KMS-11 (cell line): Measurements from ENCODE around the gene CSPG5.

Source experiments
- H2AFZ ChIP-seq: fragments of 200-600 bp; sonication (generic); 2 replicates; pipeline ENCODE4 v1.6.1; 2016; ENCODE audit warnings: antibody characterized with exemption, mixed run types, low read depth
- H3K27ac ChIP-seq: fragments of 200-600 bp; sonication (generic); 2 replicates; pipeline ENCODE4 v1.6.1; 2016; ENCODE audit warnings: mild to moderate bottlenecking, mixed run types
- H3K27me3 ChIP-seq: fragments of 200-600 bp; sonication (generic); 2 replicates; pipeline ENCODE4 v1.6.1; 2017; ENCODE audit warnings: mild to moderate bottlenecking, low read depth, mixed run types, moderate library complexity; ENCODE audit not compliant: insufficient read depth
- H3K36me3 ChIP-seq: fragments of 200-600 bp; sonication (generic); 2 replicates; pipeline ENCODE4 v1.6.1; 2017; ENCODE audit warnings: mild to moderate bottlenecking, mixed run types; ENCODE audit not compliant: insufficient read depth
- H3K4me1 ChIP-seq: fragments of 200-600 bp; sonication (generic); 2 replicates; pipeline ENCODE4 v1.6.1; 2016; ENCODE audit warnings: mild to moderate bottlenecking, low read depth, mixed run types; ENCODE audit not compliant: poor library complexity, severe bottlenecking
- H3K4me2 ChIP-seq: fragments of 200-600 bp; sonication (generic); 2 replicates; pipeline ENCODE4 v1.7.0; 2016; ENCODE audit warnings: mild to moderate bottlenecking, mixed run types
- H3K4me3 ChIP-seq: fragments of 200-600 bp; sonication (generic); IDR thresholded peaks from 2 replicates; pipeline ENCODE4 v1.6.1; 2017; ENCODE audit warnings: low read depth, low read length, mixed read lengths; ENCODE audit not compliant: insufficient read depth
- H3K79me2 ChIP-seq: fragments of 200-600 bp; sonication (generic); 2 replicates; pipeline ENCODE4 v1.6.1; 2016; ENCODE audit warnings: low read depth, mixed run types; ENCODE audit not compliant: insufficient read depth
- H3K9ac ChIP-seq: fragments of 200-600 bp; sonication (generic); 2 replicates; pipeline ENCODE4 v1.6.1; 2016; ENCODE audit warnings: mild to moderate bottlenecking, mixed run types
- H4K20me1 ChIP-seq: fragments of 200-600 bp; sonication (generic); 2 replicates; pipeline ENCODE4 v1.6.1; 2016; ENCODE audit warnings: mild to moderate bottlenecking, mixed run types; ENCODE audit not compliant: insufficient read depth
- TF ChIP-seq, protein P1 (sequence below): fragments of 200-600 bp; sonication (generic); conservative IDR thresholded peaks from 2 replicates; pipeline ENCODE4 v1.6.1; 2017; ENCODE audit warnings: low read depth, mild to moderate bottlenecking, antibody characterized with exemption, low read length, moderate library complexity, mixed read lengths

Gene CSPG5

DNA sequence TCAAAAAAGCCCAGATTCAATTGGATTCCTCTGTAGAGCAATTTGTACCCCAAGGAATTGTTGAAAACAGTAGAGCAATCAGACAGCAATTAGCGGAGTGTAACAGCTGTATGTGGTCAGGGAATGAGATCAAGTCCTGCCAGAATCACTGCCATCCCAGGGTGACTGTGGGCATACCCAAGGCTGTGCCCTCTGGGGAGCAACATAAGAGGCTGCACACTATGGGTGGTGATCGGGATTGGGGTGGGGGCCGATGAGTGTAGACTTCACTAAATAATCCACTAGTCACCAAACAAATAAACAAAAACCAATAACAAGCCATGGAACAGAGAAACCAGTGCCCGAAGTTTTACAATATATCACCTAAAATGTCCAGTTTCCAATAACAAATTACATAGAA is 53.0 kb downstream of the CSPG5 start:
- TF ChIP-seq, protein P1, sequence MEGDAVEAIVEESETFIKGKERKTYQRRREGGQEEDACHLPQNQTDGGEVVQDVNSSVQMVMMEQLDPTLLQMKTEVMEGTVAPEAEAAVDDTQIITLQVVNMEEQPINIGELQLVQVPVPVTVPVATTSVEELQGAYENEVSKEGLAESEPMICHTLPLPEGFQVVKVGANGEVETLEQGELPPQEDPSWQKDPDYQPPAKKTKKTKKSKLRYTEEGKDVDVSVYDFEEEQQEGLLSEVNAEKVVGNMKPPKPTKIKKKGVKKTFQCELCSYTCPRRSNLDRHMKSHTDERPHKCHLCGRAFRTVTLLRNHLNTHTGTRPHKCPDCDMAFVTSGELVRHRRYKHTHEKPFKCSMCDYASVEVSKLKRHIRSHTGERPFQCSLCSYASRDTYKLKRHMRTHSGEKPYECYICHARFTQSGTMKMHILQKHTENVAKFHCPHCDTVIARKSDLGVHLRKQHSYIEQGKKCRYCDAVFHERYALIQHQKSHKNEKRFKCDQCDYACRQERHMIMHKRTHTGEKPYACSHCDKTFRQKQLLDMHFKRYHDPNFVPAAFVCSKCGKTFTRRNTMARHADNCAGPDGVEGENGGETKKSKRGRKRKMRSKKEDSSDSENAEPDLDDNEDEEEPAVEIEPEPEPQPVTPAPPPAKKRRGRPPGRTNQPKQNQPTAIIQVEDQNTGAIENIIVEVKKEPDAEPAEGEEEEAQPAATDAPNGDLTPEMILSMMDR = no peak
- Histone ChIP-seq H3K36me3 (no peaks in the 10 kb centered on the region), H3K4me2 (no peak overlapping the region), H4K20me1 (no peaks in the 10 kb centered on the region), H3K27me3 (no peaks in the 10 kb centered on the region), H3K9ac (no peak overlapping the region), H3K79me2 (no peaks in the 10 kb centered on the region), H3K4me1 (peaks cover 7% of the 10 kb centered on the region), H3K4me3 (no peak overlapping the region), H2AFZ (no peak overlapping the region), H3K27ac (no peak overlapping the region)

DNA sequence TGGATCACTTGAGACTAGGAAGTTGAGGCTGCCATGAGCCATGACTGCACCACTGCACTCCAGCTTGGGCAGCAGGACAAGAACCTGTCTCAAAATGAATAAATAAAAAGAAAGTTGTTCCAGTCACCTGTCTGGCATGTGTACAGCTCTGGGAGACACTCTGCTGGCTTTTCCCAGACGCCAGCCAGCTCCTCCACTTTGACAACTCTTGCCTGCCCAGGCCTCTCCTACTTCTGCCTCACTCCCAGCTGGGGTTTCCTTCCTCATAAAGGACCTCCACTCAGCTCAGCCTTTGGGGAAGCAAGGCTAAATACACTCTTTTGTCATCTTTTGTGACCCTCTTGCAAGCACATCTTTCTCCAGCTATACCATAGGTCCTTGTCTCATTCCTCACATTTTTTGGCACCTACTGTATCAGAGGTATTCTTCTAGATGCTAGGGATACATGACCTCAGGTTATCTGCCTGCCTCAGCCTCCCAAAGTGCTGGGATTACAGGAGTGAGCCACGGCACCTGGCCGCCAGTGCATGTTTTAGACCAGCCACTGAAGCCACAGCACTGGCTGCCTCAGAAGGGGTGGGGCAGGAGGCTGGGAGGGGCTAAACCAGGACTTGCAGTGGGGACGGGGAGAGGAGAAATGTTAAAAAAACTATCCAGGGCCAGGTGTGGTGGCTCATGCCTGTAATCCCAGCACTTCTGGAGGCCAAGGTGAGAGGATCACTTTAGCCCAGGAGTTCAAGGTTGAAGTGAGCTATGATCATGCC is 55.2 kb downstream of the CSPG5 start:
- Histone ChIP-seq H2AFZ (peak overlapping the region; percentile 87; the same call in 1 of the 2 replicates), H3K79me2 (no peaks in the 10 kb centered on the region), H3K9ac (no peak overlapping the region), H3K4me1 (peaks cover 7% of the 10 kb centered on the region), H4K20me1 (no peaks in the 10 kb centered on the region), H3K27ac (no peak overlapping the region), H3K4me3 (no peak overlapping the region), H3K36me3 (no peaks in the 10 kb centered on the region), H3K27me3 (no peaks in the 10 kb centered on the region), H3K4me2 (no peak overlapping the region)
- TF ChIP-seq, protein P1 = no peak

DNA sequence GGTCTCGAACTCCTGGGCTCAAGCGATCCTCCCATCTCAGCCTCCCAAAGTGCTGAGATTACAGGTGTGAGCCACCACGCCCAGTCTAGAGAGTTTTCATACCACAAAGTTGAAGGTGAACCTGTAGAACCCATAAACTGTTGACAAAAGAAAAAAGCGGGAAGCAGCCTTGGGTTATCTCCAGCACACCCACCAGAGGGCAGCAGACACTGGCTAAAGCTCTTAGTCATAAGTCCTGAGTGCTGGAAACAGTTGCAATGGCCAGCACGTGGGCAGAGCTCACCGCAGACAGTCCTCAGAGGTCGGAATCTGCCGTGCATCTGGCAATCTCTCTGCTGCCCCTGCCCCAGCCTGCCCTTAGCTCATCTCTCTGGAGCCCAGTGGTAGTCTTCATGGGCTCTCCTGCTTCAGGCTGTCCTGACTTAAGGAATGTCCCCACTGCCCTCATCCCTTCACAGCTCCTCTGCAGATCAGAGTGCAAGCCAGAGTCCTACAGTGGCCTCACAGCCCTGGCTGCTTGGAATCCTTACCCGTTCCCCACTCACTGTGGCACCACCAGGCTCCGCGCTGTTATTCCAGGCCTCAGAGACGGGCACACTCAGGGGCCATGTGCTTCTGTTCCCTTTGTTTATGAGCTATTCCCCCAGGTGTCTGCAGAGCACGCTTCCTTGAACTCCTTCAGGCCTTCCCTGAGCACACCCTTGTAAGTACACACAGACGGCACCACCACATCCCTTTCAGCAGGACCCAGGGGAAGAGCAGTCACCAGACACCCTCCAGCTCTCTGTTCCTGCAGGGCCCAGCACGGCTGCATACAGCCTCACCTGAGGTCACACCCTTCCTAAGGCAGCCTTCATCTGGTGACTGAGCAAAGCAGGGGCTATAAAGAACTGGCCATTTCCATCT is 56.3 kb downstream of the CSPG5 start:
- Histone ChIP-seq H3K9ac (peak overlapping the region; percentile 41; the same call in 1 of the 2 replicates), H3K4me1 (peaks cover 7% of the 10 kb centered on the region), H3K79me2 (no peaks in the 10 kb centered on the region), H2AFZ (peak overlapping the region; percentile 87), H3K27ac (0 out of 2 replicates have a peak overlapping the region, but pooled peaks have one; percentile 15), H3K36me3 (no peaks in the 10 kb centered on the region), H3K4me3 (no peak overlapping the region), H4K20me1 (no peaks in the 10 kb centered on the region), H3K27me3 (no peaks in the 10 kb centered on the region), H3K4me2 (no peak overlapping the region)
- TF ChIP-seq, protein P1 = peak; percentile 70

DNA sequence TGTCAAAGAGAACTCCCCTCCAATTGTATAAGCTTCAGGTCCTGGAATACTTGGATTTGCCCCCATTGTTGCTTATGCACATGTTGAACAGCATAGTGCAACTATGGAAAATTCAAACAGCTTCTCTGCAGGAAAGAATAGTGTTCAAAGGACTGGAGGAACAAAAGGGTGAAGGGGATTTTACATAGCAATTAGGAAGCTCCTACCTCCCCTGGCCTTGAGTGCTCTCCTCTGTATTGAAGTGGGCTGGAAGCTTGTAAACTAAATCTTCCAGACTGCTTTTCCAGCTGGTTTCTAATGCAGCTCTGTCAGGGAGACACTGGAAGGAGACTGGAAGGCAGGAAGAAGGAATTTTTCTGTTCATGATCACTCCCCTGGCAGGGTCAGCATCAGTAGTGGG is 57.9 kb downstream of the CSPG5 start:
- H2AFZ ChIP-seq = no peak overlapping the region

More for the DNA sequence above, 57.9 kb downstream of the CSPG5 start:
- no peak overlapping the region for H3K4me2 ChIP-seq
- no peaks in the 10 kb centered on the region for H3K27me3 ChIP-seq
- no peaks in the 10 kb centered on the region for H3K36me3 ChIP-seq
- no peak overlapping the region for H3K9ac ChIP-seq
- no peaks in the 10 kb centered on the region for H3K79me2 ChIP-seq
- H3K4me1 ChIP-seq = peaks cover 7% of the 10 kb centered on the region
- TF ChIP-seq, protein P1 = no peak
- H4K20me1 ChIP-seq = no peaks in the 10 kb centered on the region
- H3K4me3 ChIP-seq = no peak overlapping the region
- H3K27ac ChIP-seq = no peak overlapping the region
